ENCODE results near the gene PFKFB3. TPM values are rescaled to one million over a fixed set of nuclear protein-coding genes. Genes with fewer than 3 reads are reported as not detected.

The PFKFB3 gene
- total and polyA plus RNA-seq, 9 of the 15 experiments (the other 6 are each of a cell fraction or from before 2014, with no cell fraction given): 0.46 to 21.6 (median 7.8) TPM

GRCh38 chr10:6175329-6176055 lies 27.2 kb upstream of the PFKFB3 start (continued):
- TF ChIP-seq KDM1A (IDR thresholded peaks at IDR 0.05) (no peak), ZNF134 (CRISPR knock-in tag; conservative IDR thresholded peaks at IDR 0.05) (no peak), MTF1 (CRISPR knock-in tag; IDR thresholded peaks at IDR 0.05; ENCODE audit: borderline replicate concordance) (no peak), TRIM28 (IDR thresholded peaks at IDR 0.05) (no peak)

- CTCF ChIA-PET (ENCODE audit: low intra/inter-chr PET ratio): no interaction called here
- Histone ChIP-seq H4K20me1 (replicated peaks; ENCODE audit: control insufficient read depth, insufficient read depth, low read length) (peaks cover 74% of the 10 kb centered on the region), H3K4me1 (replicated peaks in 1 of 2; ENCODE audit: control insufficient read depth in 2 of 2, insufficient read depth in 2 of 2, low read length in 2 of 2) (peaks cover 0 to 24% of the 10 kb centered on the region in 2 experiments; a peak in 2 of 5 replicates), H3K79me2 (ENCODE audit: control insufficient read depth, insufficient read depth, low read length) (peaks cover 64% of the 10 kb centered on the region), H3K4me2 (ENCODE audit: insufficient read depth, low read length) (no peak overlapping the region), H3K27me3 (ENCODE audit: control insufficient read depth in 2 of 2, insufficient read depth in 2 of 2, low read length in 2 of 2) (no peaks in the 10 kb centered on the region), H3K27ac (ENCODE audit: extremely low read depth, low read depth, low read length) (no peak overlapping the region), H3K9me1 (ENCODE audit: control insufficient read depth, insufficient read depth, low read length) (peaks cover 3% of the 10 kb centered on the region), H3K4me3 (no peak overlapping the region), H2AFZ (ENCODE audit: low read depth, low read length) (no peak overlapping the region), H3K9ac (ENCODE audit: insufficient read depth in 1 of 2, low read depth in 2 of 2, low read length in 2 of 2) (no peak overlapping the region), H3K9me3 (replicated peaks; ENCODE audit: control insufficient read depth, insufficient read depth, low read depth, low read length) (no peaks in the 10 kb centered on the region), H3K36me3 (ENCODE audit: control insufficient read depth, insufficient read depth, low read length) (peaks cover 18% of the 10 kb centered on the region; the same call in 2 of the 3 replicates)
- POLR2A ChIA-PET: interaction anchor here (0.6 to 2.1 kb wide), 5 partner anchors 8 to 225 kb away, joined by 3 to 11 read pairs (median 3); partner anchors contain the start of gene PFKFB3
- TF ChIP-seq MEIS2 (IDR thresholded peaks at IDR 0.05; ENCODE audit: partially characterized antibody) (peak; percentile 70), CREB3 (tag; conservative IDR thresholded peaks at IDR 0.05; ENCODE audit: low read depth) (no peak), TFAP4 (CRISPR knock-in tag; IDR thresholded peaks at IDR 0.05; ENCODE audit: borderline replicate concordance) (no peak), KLF6 (CRISPR knock-in tag; IDR thresholded peaks at IDR 0.05; ENCODE audit: borderline replicate concordance) (no peak), THRAP3 (IDR thresholded peaks at IDR 0.05; ENCODE audit: borderline replicate concordance) (no peak), PBX2 (CRISPR knock-in tag; IDR thresholded peaks at IDR 0.05; ENCODE audit: low read depth) (no peak), PBX2 (tag; conservative IDR thresholded peaks at IDR 0.05; ENCODE audit: low read depth) (peak; percentile 71), PKNOX1 (IDR thresholded peaks at IDR 0.05) (0 out of 2 replicates have a peak, but pooled peaks have one; percentile 14), ETV1 (tag; conservative IDR thresholded peaks at IDR 0.05; ENCODE audit: low read depth) (0 out of 2 replicates have a peak, but pooled peaks have one; percentile 25)
- DNase-seq (ENCODE audit: extremely low read depth in 1 of 4, low spot score in 3 of 4): no peak
- 74% methylated on average over 8 of the region's 8 CpGs for WGBS (ENCODE audit: insufficient coverage, low coverage, missing lambda C conversion rate)
- FAIRE-seq: no peak
- ATAC-seq: peak; percentile 23; the same call in 2 of the 3 replicates
- BruUV-seq (replicated peaks): no TSS peak
- in situ Hi-C loops (cut with MboI) (no loop called here), intact Hi-C loops (cut with micrococcal nuclease) (no loop called here)
Measured at GRCh38 chr10:6176691-6177231, 26.0 kb upstream of the PFKFB3 start.
